ENCODE data around the gene ELP1.

Gene ELP1

DNA sequence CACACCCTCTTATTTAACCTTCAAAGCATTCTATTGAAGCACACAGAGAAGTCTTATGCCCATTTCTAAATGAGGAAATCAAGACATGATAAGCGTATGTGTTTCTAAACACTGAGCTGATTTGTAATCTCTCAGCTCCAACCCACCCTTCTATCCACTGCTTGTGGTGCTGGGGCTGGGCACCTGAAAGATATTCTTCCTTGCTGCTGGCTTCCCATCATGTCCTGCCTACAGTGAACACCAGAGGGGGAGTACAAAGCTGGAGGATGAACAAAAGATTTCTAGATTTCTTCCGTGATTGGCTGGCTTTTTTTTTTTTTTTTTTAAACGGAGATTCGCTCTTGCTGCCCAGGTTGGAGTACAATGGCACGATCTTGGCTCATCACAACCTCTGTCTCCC, 57.5 kb downstream of the ELP1 start:
- Histone ChIP-seq H2BK120ac (ENCODE audit: low read depth, low read length) (no peak overlapping the region), H3K27ac (ENCODE audit: low read length, poor library complexity, severe bottlenecking) (no peak overlapping the region), H3K14ac (ENCODE audit: low read length in 2 of 2) (no peak overlapping the region), H2BK12ac (ENCODE audit: low read length in 2 of 2) (no peak overlapping the region), H3K18ac (ENCODE audit: low read depth in 1 of 2, low read length in 2 of 2) (no peak overlapping the region), H3K23ac (ENCODE audit: low read length in 2 of 2) (no peak overlapping the region), H2BK15ac (ENCODE audit: low read depth, poor library complexity, severe bottlenecking) (no peak overlapping the region), H2BK5ac (ENCODE audit: low read depth, low read length, poor library complexity, severe bottlenecking) (no peak overlapping the region), H3K9me3 (ENCODE audit: control insufficient read depth, low read length) (peaks cover 8% of the 10 kb centered on the region), H3K4me3 (ENCODE audit: insufficient read depth in 1 of 2, low read depth in 1 of 2, low read length in 2 of 2) (no peak overlapping the region), H3K4ac (ENCODE audit: low read depth in 1 of 2, low read length in 2 of 2) (no peak overlapping the region), H3K79me1 (replicated peaks; ENCODE audit: low read length, poor library complexity, severe bottlenecking) (peaks cover 6% of the 10 kb centered on the region), H3K4me2 (ENCODE audit: low read length, poor library complexity, severe bottlenecking) (no peak overlapping the region), H2AK5ac (ENCODE audit: low read length, severe bottlenecking) (no peak overlapping the region), H4K91ac (ENCODE audit: low read length) (no peak overlapping the region), H3K4me1 (ENCODE audit: control insufficient read depth, insufficient read depth, low read depth, low read length) (no peaks in the 10 kb centered on the region), H4K8ac (ENCODE audit: low read length) (no peak overlapping the region), H3K27me3 (ENCODE audit: control insufficient read depth in 1 of 2, insufficient read depth in 1 of 2, low read length in 2 of 2) (no peaks in the 10 kb centered on the region), H3K36me3 (ENCODE audit: control insufficient read depth in 1 of 2, insufficient read depth in 2 of 2, low read depth in 1 of 2, low read length in 2 of 2) (peaks cover 25 to 96% of the 10 kb centered on the region in 2 experiments), H2AFZ (ENCODE audit: low read depth, low read length) (no peak overlapping the region), H3K9ac (ENCODE audit: low read length) (no peak overlapping the region)
- DNase-seq = no peak
- 98% methylated on average over 5 of the region's 5 CpGs for WGBS

DNA sequence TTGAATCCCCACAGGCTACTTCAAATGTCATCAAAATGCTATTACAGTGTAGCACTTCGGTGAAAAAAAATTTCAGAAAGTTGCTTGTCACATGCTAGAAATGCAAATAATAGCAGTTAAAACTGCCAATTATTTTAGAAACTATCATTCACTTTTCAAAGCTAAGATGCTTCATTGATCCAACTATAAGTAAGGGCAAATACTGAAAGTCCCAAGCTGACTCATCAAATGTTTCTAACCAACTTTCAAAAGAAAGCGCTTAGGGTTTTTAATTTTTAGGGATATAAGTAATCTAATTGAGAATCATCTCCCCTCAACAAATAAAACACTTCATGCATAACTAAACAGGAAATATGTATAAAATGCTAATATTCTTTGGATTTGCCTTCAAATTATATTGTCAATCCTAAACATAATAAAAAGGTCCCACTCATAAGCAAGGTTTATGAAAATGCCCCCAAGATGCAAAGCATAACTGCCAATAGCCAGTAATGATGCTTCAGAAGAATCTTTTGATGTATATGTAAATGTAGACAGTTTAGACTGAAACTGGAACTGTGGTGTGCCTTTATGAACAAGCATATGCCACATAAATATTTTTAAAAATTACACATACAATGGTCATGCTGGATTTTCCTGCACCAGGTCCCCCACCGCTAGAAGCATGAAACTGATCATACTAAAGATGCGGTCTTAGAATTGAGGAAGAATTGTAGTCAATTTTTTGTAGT, 59.7 kb downstream of the ELP1 start:
- Histone ChIP-seq H2BK12ac (ENCODE audit: low read length in 2 of 2) (no peak overlapping the region), H3K9me3 (ENCODE audit: control insufficient read depth, low read length) (peaks cover 13% of the 10 kb centered on the region), H3K4ac (ENCODE audit: low read depth in 1 of 2, low read length in 2 of 2) (no peak overlapping the region), H2AFZ (ENCODE audit: low read depth, low read length) (no peak overlapping the region), H2BK120ac (ENCODE audit: low read depth, low read length) (no peak overlapping the region), H2AK5ac (ENCODE audit: low read length, severe bottlenecking) (no peak overlapping the region), H2BK15ac (ENCODE audit: low read depth, poor library complexity, severe bottlenecking) (no peak overlapping the region), H3K23ac (ENCODE audit: low read length in 2 of 2) (no peak overlapping the region), H4K91ac (ENCODE audit: low read length) (no peak overlapping the region), H3K27ac (ENCODE audit: low read length, poor library complexity, severe bottlenecking) (no peak overlapping the region), H3K4me3 (ENCODE audit: insufficient read depth in 1 of 2, low read depth in 1 of 2, low read length in 2 of 2) (no peak overlapping the region), H3K14ac (ENCODE audit: low read length in 2 of 2) (no peak overlapping the region), H4K8ac (ENCODE audit: low read length) (no peak overlapping the region), H2BK5ac (ENCODE audit: low read depth, low read length, poor library complexity, severe bottlenecking) (no peak overlapping the region), H3K36me3 (ENCODE audit: control insufficient read depth in 1 of 2, insufficient read depth in 2 of 2, low read depth in 1 of 2, low read length in 2 of 2) (peaks cover 23 to 94% of the 10 kb centered on the region in 2 experiments), H3K9ac (ENCODE audit: low read length) (no peak overlapping the region), H3K79me1 (replicated peaks; ENCODE audit: low read length, poor library complexity, severe bottlenecking) (peaks cover 6% of the 10 kb centered on the region), H3K27me3 (ENCODE audit: control insufficient read depth in 1 of 2, insufficient read depth in 1 of 2, low read length in 2 of 2) (no peaks in the 10 kb centered on the region), H3K4me1 (ENCODE audit: control insufficient read depth, insufficient read depth, low read depth, low read length) (peaks cover under 1% of the 10 kb centered on the region), H3K4me2 (ENCODE audit: low read length, poor library complexity, severe bottlenecking) (no peak overlapping the region), H3K18ac (ENCODE audit: low read depth in 1 of 2, low read length in 2 of 2) (no peak overlapping the region)
- no peak for DNase-seq
- WGBS = 100% methylated on average over 1 of the region's 4 CpGs

DNA sequence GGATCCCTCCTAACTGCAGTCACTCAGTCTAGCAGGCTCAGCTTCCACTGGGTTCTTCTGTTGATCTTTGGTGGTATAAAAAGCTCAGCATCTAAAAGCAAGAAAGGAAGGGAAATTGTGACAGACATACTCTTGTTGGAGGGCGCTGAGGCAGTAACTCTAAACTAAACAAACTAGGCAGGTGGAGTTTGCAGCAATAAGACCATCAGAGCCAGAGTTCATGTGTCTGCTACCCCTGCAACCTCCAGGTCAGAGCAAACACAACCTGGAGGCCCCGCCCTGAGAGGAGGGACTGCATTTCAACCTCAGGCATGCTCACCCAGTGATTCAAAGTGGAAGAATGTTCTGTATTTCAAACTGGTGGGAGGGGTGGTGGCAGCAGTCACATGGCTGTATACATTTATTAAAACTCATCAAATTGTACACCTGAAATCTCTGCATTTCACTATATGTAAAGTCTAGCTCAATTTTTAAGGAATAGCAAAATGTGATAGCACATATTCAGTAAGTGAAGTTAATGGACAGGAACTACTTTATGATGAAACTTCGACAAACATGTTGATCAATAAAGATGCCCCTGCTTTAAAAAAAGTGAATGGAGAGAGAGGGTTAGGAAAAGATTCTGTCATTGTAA, 64.7 kb downstream of the ELP1 start:
- H2BK15ac ChIP-seq (ENCODE audit: low read depth, poor library complexity, severe bottlenecking) = no peak overlapping the region
- H3K79me1 ChIP-seq (replicated peaks; ENCODE audit: low read length, poor library complexity, severe bottlenecking) = peaks cover 2% of the 10 kb centered on the region
- peaks cover 13% of the 10 kb centered on the region for H3K9me3 ChIP-seq (ENCODE audit: control insufficient read depth, low read length)
- H2AFZ ChIP-seq (ENCODE audit: low read depth, low read length) = no peak overlapping the region
- H2AK5ac ChIP-seq (ENCODE audit: low read length, severe bottlenecking) = peak overlapping the region; percentile 15
- H2BK120ac ChIP-seq (ENCODE audit: low read depth, low read length) = no peak overlapping the region
- no peak overlapping the region for H2BK5ac ChIP-seq (ENCODE audit: low read depth, low read length, poor library complexity, severe bottlenecking)
- H2BK12ac ChIP-seq (ENCODE audit: low read length in 2 of 2) = no peak overlapping the region
- H3K36me3 ChIP-seq (ENCODE audit: control insufficient read depth in 1 of 2, insufficient read depth in 2 of 2, low read depth in 1 of 2, low read length in 2 of 2) = peaks cover 8 to 62% of the 10 kb centered on the region in 2 experiments
- no peak overlapping the region for H3K9ac ChIP-seq (ENCODE audit: low read length)
- no peak overlapping the region for H3K4ac ChIP-seq (ENCODE audit: low read depth in 1 of 2, low read length in 2 of 2)
- DNase-seq = peak; percentile 17
- no peak overlapping the region for H3K4me2 ChIP-seq (ENCODE audit: low read length, poor library complexity, severe bottlenecking)
- no peak overlapping the region for H3K18ac ChIP-seq (ENCODE audit: low read depth in 1 of 2, low read length in 2 of 2)
- H3K27me3 ChIP-seq (ENCODE audit: control insufficient read depth in 1 of 2, insufficient read depth in 1 of 2, low read length in 2 of 2) = no peaks in the 10 kb centered on the region
- H3K27ac ChIP-seq (ENCODE audit: low read length, poor library complexity, severe bottlenecking) = peak overlapping the region; percentile 28
- no peak overlapping the region for H3K14ac ChIP-seq (ENCODE audit: low read length in 2 of 2)
- H4K91ac ChIP-seq (ENCODE audit: low read length) = no peak overlapping the region
- no peak overlapping the region for H3K23ac ChIP-seq (ENCODE audit: low read length in 2 of 2)
- no peak overlapping the region for H4K8ac ChIP-seq (ENCODE audit: low read length)
- no peak overlapping the region for H3K4me3 ChIP-seq (ENCODE audit: insufficient read depth in 1 of 2, low read depth in 1 of 2, low read length in 2 of 2)
- H3K4me1 ChIP-seq (ENCODE audit: control insufficient read depth, insufficient read depth, low read depth, low read length) = peaks cover 2% of the 10 kb centered on the region
- 64% methylated on average over 3 of the region's 3 CpGs for WGBS

DNA sequence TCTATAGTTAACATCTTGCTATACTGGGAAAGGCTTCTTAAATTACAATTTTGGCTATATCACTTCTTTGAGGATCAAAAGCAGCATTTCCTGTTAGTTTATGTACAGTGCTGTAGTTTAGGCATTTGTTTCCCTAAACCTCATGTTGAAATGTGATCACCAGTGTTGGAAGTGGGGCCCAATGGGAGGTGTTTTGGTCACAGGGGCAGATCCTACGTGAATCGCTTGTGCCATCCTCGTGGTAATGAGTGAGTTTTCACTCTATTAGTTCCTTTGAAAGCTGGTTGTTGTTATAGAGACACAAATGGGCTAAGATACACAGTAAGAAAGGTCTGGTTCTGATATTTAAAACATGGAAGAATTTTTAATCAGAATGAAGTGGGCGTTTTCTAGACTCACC, 66.1 kb downstream of the ELP1 start:
- H3K23ac ChIP-seq (ENCODE audit: low read length in 2 of 2) = no peak overlapping the region
- no peak overlapping the region for H2AK5ac ChIP-seq (ENCODE audit: low read length, severe bottlenecking)
- DNase-seq = no peak
- H3K4me2 ChIP-seq (ENCODE audit: low read length, poor library complexity, severe bottlenecking) = no peak overlapping the region
- no peak overlapping the region for H4K8ac ChIP-seq (ENCODE audit: low read length)
- no peak overlapping the region for H3K9ac ChIP-seq (ENCODE audit: low read length)
- H4K91ac ChIP-seq (ENCODE audit: low read length) = no peak overlapping the region
- no peak overlapping the region for H3K27ac ChIP-seq (ENCODE audit: low read length, poor library complexity, severe bottlenecking)
- peaks cover 13% of the 10 kb centered on the region for H3K9me3 ChIP-seq (ENCODE audit: control insufficient read depth, low read length)
- peaks cover 2% of the 10 kb centered on the region for H3K79me1 ChIP-seq (replicated peaks; ENCODE audit: low read length, poor library complexity, severe bottlenecking)
- H3K4ac ChIP-seq (ENCODE audit: low read depth in 1 of 2, low read length in 2 of 2) = no peak overlapping the region
- H2BK15ac ChIP-seq (ENCODE audit: low read depth, poor library complexity, severe bottlenecking) = no peak overlapping the region
- no peak overlapping the region for H2AFZ ChIP-seq (ENCODE audit: low read depth, low read length)
- peaks cover 9 to 48% of the 10 kb centered on the region in 2 experiments for H3K36me3 ChIP-seq (ENCODE audit: control insufficient read depth in 1 of 2, insufficient read depth in 2 of 2, low read depth in 1 of 2, low read length in 2 of 2)
- no peak overlapping the region for H3K18ac ChIP-seq (ENCODE audit: low read depth in 1 of 2, low read length in 2 of 2)
- H2BK12ac ChIP-seq (ENCODE audit: low read length in 2 of 2) = no peak overlapping the region
- no peak overlapping the region for H2BK5ac ChIP-seq (ENCODE audit: low read depth, low read length, poor library complexity, severe bottlenecking)
- H3K4me3 ChIP-seq (ENCODE audit: insufficient read depth in 1 of 2, low read depth in 1 of 2, low read length in 2 of 2) = no peak overlapping the region
- H2BK120ac ChIP-seq (ENCODE audit: low read depth, low read length) = no peak overlapping the region
- H3K14ac ChIP-seq (ENCODE audit: low read length in 2 of 2) = no peak overlapping the region
- WGBS = 98% methylated on average over 3 of the region's 4 CpGs
- peaks cover 2% of the 10 kb centered on the region for H3K4me1 ChIP-seq (ENCODE audit: control insufficient read depth, insufficient read depth, low read depth, low read length)
- H3K27me3 ChIP-seq (ENCODE audit: control insufficient read depth in 1 of 2, insufficient read depth in 1 of 2, low read length in 2 of 2) = no peaks in the 10 kb centered on the region
